CD4-positive, alpha-beta T cell treated with Interleukin-17A for 4 hours (primary cell): ENCODE measurements around the gene DDAH1.

ENCODE experiments used
- DNase-seq: peaks from one replicate; pipeline ENCODE4 v3.0.0-alpha.2; 2020; ENCODE audit warnings: mixed read lengths

The DDAH1 gene

GRCh38 chr1:85467929-85468540, 3.1 kb upstream of the DDAH1 start:
- no peak for DNase-seq

GRCh38 chr1:85467036-85467435, 2.1 kb upstream of the DDAH1 start:
- no peak for DNase-seq

- no peak for DNase-seq
Observed at GRCh38 chr1:85465786-85466134, 801 bp upstream of the DDAH1 start.

GRCh38 chr1:85464497-85465098, 361 bp downstream of the DDAH1 start:
- no peak for DNase-seq

GRCh38 chr1:85463731-85464496, 1.0 kb downstream of the DDAH1 start:
- DNase-seq, result no peak

GRCh38 chr1:85462931-85463649, 1.9 kb downstream of the DDAH1 start:
- DNase-seq, result no peak

- no peak for DNase-seq
Observed at GRCh38 chr1:85461216-85461918, 3.6 kb downstream of the DDAH1 start.

GRCh38 chr1:85460555-85461088, 4.3 kb downstream of the DDAH1 start:
- DNase-seq, result no peak

GRCh38 chr1:85459290-85459689, 5.7 kb downstream of the DDAH1 start:
- no peak for DNase-seq

- no peak for DNase-seq
Observed at GRCh38 chr1:85454214-85454613, 10.7 kb downstream of the DDAH1 start.

GRCh38 chr1:85453640-85454194, 11.2 kb downstream of the DDAH1 start:
- DNase-seq, result no peak

GRCh38 chr1:85452948-85453347, 12.0 kb downstream of the DDAH1 start:
- no peak for DNase-seq

- DNase-seq, result no peak
Observed at GRCh38 chr1:85451236-85451830, 13.6 kb downstream of the DDAH1 start.

- no peak for DNase-seq
Observed at GRCh38 chr1:85450832-85451231, 14.1 kb downstream of the DDAH1 start.

GRCh38 chr1:85449356-85449755, 15.6 kb downstream of the DDAH1 start:
- DNase-seq, result no peak

GRCh38 chr1:85448358-85448757, 16.6 kb downstream of the DDAH1 start:
- DNase-seq, result no peak

- DNase-seq, result no peak
Observed at GRCh38 chr1:85447006-85447943, 17.7 kb downstream of the DDAH1 start.

- DNase-seq, result no peak
Observed at GRCh38 chr1:85445906-85446305, 19.1 kb downstream of the DDAH1 start.

GRCh38 chr1:85444381-85444780, 20.6 kb downstream of the DDAH1 start:
- DNase-seq, result no peak

- DNase-seq, result no peak
Observed at GRCh38 chr1:85440612-85441011, 24.3 kb downstream of the DDAH1 start.

- no peak for DNase-seq
Observed at GRCh38 chr1:85438353-85438752, 26.6 kb downstream of the DDAH1 start.
